Hepatocyte (in vitro differentiated cells): ENCODE measurements around the gene ACADM. TPM values are rescaled to one million over a fixed set of nuclear protein-coding genes. Genes with fewer than 3 reads are reported as not detected.

ENCODE experiments used
- DNase-seq: peaks from one replicate; pipeline ENCODE4 v3.0.0-alpha.2; 2016; ENCODE audit warnings: low spot score
- H2AFZ ChIP-seq: fragments of 200-600 bp; sonication (generic); 2 replicates; pipeline ENCODE4 v1.6.0; 2016; ENCODE audit warnings: antibody characterized with exemption, mild to moderate bottlenecking
- H3K27ac ChIP-seq: fragments of 200-600 bp; sonication (generic); 2 replicates; pipeline ENCODE4 v1.5.1; 2016; ENCODE audit warnings: mild to moderate bottlenecking
- H3K27me3 ChIP-seq: fragments of 200-600 bp; sonication (generic); 2 replicates; pipeline ENCODE4 v1.6.1; 2016
- H3K36me3 ChIP-seq: fragments of 200-600 bp; sonication (generic); replicated peaks from 2 replicates; pipeline ENCODE4 v1.5.1; 2016; ENCODE audit warnings: low read depth; ENCODE audit not compliant: insufficient read depth
- H3K4me1 ChIP-seq: fragments of 200-600 bp; sonication (generic); 2 replicates; pipeline ENCODE4 v1.5.1; 2016; ENCODE audit warnings: mild to moderate bottlenecking, moderate library complexity; ENCODE audit not compliant: insufficient read depth
- H3K4me2 ChIP-seq: fragments of 200-600 bp; sonication (generic); 2 replicates; pipeline ENCODE4 v1.6.0; 2016
- H3K4me3 ChIP-seq: fragments of 200-600 bp; sonication (generic); 2 replicates; pipeline ENCODE4 v1.5.1; 2016; ENCODE audit warnings: mild to moderate bottlenecking
- H3K79me2 ChIP-seq: fragments of 200-600 bp; sonication (generic); 2 replicates; pipeline ENCODE4 v1.6.0; 2017; ENCODE audit warnings: mild to moderate bottlenecking
- H3K9me2 ChIP-seq: fragments of 200-600 bp; sonication (generic); replicated peaks from 2 replicates; pipeline ENCODE4 v1.6.0; 2017; ENCODE audit warnings: mild to moderate bottlenecking; ENCODE audit not compliant: insufficient read depth
- H3K9me3 ChIP-seq: fragments of 200-600 bp; sonication (generic); 2 replicates; pipeline ENCODE4 v1.5.1; 2016; ENCODE audit warnings: low read depth, mild to moderate bottlenecking
- H4K20me1 ChIP-seq: fragments of 200-600 bp; sonication (generic); 2 replicates; pipeline ENCODE4 v1.6.0; 2016; ENCODE audit warnings: mild to moderate bottlenecking; ENCODE audit not compliant: insufficient read depth, poor library complexity, severe bottlenecking
- CTCF ChIP-seq: fragments of 200-600 bp; sonication (generic); IDR thresholded peaks from 2 replicates; pipeline ENCODE4 v1.5.1; 2016; ENCODE audit warnings: antibody characterized with exemption, mild to moderate bottlenecking; ENCODE audit not compliant: poor library complexity
- EZH2 ChIP-seq: fragments of 200-600 bp; sonication (generic); IDR thresholded peaks from 2 replicates; pipeline ENCODE4 v1.6.1; 2016; ENCODE audit warnings: antibody characterized with exemption, mild to moderate bottlenecking, borderline replicate concordance
- EZH2phosphoT487 ChIP-seq: fragments of 200-600 bp; sonication (generic); IDR thresholded peaks from one replicate; pipeline ENCODE4 v1.6.1; 2018; ENCODE audit warnings: antibody characterized with exemption, mild to moderate bottlenecking, low read depth, moderate library complexity; ENCODE audit not compliant: unreplicated experiment, severe bottlenecking
- WGBS: methylation state at CpG from one replicate; pipeline ENCODE4 v1.1.6; 2016; ENCODE audit warnings: low lambda C conversion rate; ENCODE audit errors: missing lambda C conversion rate; 5-methylcytosine and 5-hydroxymethylcytosine counted together
- polyA plus RNA-seq: library from polyadenylated mRNA; unstranded; fragments of >200 nt; fragmentation: Nextera tagmentation; extraction: Ambion mirVana; gene quantifications from 2 replicates; pipeline ENCODE4 v1.2.1, GENCODE V29; 2016
- total RNA-seq: library from RNA; depleted of rRNA; stranded (reverse); fragments of >200 nt; gene quantifications from 2 replicates; pipeline ENCODE4 v1.2.3, GENCODE V29; 2014

Gene ACADM
- total and polyA plus RNA-seq, 2 experiments from 2014 or later = 57.6 to 88.5 TPM

DNA sequence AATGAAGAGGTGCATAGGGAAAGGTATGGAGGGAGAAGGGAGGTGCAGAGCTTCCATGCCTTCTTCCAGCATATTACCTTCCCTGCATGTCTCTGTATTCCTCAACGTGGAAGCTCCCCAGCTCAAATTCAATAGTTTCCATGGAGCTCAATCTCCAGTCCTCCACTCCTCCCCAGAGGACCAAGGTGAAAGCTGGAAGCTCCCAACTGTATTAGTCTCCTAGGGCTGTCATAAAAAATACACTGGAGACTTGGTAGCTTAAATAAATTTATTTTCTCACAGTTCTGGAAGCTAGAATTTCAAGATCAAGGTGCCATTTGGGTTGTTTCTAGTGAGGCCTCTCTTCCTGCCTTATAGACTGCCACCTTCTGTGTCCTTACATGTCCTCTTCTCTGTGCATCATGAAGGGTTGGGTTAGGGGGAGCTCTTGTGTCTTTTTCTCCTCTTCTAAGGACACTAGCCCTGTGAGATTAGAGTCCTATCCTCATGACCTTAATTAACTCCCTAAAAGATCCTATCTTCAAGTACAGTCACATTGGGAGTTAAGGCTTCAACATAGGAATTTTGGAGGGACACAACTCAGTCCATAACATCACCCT, 39.6 kb downstream of the ACADM start:
- Histone ChIP-seq H3K4me1 (no peaks in the 10 kb centered on the region), H3K27me3 (no peaks in the 10 kb centered on the region), H3K9me2 (no peaks in the 10 kb centered on the region), H3K79me2 (no peaks in the 10 kb centered on the region), H2AFZ (no peak overlapping the region), H4K20me1 (no peaks in the 10 kb centered on the region), H3K36me3 (no peaks in the 10 kb centered on the region), H3K4me3 (no peak overlapping the region), H3K27ac (no peak overlapping the region), H3K9me3 (no peaks in the 10 kb centered on the region), H3K4me2 (no peak overlapping the region)
- TF ChIP-seq EZH2phosphoT487 (no peak), CTCF (no peak), EZH2 (no peak)
- WGBS = 84% methylated on average over 1 of the region's 1 CpG
- no peak for DNase-seq

DNA sequence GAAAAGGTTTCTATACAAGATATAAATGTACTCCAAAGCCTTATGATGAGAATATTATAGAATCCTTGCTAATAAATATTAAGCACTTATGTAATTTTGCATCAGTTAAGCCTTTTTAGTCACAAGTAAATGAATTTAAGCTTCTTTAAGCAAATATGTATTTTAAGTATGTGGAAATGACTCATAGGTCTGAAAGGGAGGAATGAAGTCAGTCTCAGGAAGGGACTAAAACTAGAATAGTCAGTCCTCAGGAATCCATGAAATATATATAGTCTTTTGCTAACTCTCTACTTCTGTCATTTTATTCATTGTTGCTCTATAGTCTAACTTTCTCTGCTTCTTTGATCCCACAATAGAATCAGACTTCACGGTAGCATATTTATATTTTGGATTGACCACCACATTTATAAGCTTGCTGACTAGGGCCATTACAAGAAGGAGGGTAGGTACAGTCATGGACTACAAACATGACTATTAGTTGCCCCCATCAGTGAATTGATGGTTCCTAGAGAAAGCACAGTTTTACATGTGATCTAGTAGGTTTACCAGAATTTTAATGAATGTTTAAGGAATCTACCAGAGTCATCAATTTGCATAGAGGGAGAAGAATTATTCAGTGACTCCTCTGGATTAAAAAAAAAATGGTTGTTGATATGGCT, 41.3 kb downstream of the ACADM start:
- no peak overlapping the region for H3K4me3 ChIP-seq
- peak; percentile 18 for DNase-seq
- no peak overlapping the region for H2AFZ ChIP-seq
- no peaks in the 10 kb centered on the region for H3K79me2 ChIP-seq
- no peaks in the 10 kb centered on the region for H3K4me1 ChIP-seq
- no peaks in the 10 kb centered on the region for H4K20me1 ChIP-seq
- H3K27ac ChIP-seq = peak overlapping the region; percentile 48
- no peaks in the 10 kb centered on the region for H3K27me3 ChIP-seq
- TF ChIP-seq CTCF (no peak), EZH2 (no peak), EZH2phosphoT487 (no peak)
- H3K9me2 ChIP-seq = no peaks in the 10 kb centered on the region
- 87% methylated on average over 1 of the region's 1 CpG for WGBS
- H3K36me3 ChIP-seq = no peaks in the 10 kb centered on the region
- no peaks in the 10 kb centered on the region for H3K9me3 ChIP-seq
- H3K4me2 ChIP-seq = no peak overlapping the region

DNA sequence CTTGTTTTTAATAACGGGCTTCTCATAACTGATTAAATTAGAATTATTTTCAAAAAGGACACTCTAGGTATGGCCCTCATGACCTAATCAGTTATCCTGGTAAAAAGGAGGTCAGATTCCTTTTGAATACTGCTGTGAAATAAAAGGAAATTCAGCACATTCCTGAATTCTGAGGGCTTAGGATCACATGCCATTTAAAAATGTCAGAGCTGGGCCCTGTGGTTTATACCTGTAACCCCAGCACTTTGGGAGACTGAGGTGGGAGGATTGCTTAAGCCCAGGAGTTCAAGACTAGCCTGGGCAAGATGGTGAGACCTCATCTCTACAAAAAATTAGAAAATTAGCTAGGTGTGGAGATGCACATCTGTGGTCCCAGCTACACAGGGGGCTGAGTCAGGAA, 43.5 kb downstream of the ACADM start:
- H3K27me3 ChIP-seq = no peaks in the 10 kb centered on the region
- no peaks in the 10 kb centered on the region for H4K20me1 ChIP-seq
- no peak for DNase-seq
- H3K9me2 ChIP-seq = no peaks in the 10 kb centered on the region
- H3K4me3 ChIP-seq = no peak overlapping the region
- no peaks in the 10 kb centered on the region for H3K9me3 ChIP-seq
- no peaks in the 10 kb centered on the region for H3K79me2 ChIP-seq
- H3K4me2 ChIP-seq = no peak overlapping the region
- H3K36me3 ChIP-seq = no peaks in the 10 kb centered on the region
- WGBS = 75% methylated on average over 1 of the region's 1 CpG
- no peak overlapping the region for H2AFZ ChIP-seq
- no peaks in the 10 kb centered on the region for H3K4me1 ChIP-seq
- no peak overlapping the region for H3K27ac ChIP-seq
- TF ChIP-seq CTCF (no peak), EZH2 (no peak), EZH2phosphoT487 (no peak)
